Neuronal stem cell (in vitro differentiated cells): ENCODE measurements around the gene KRT34.
"Not testable (repeated sequence)": the region's sequence is repeated elsewhere in the genome, so short reads cannot be mapped to it uniquely, and the experiment has no call there.

ENCODE experiments used
- DNase-seq: peaks from one replicate; pipeline ENCODE4 v3.0.0-alpha.2; 2013; ENCODE audit warnings: low spot score
- H2AFZ ChIP-seq: one replicate; pipeline ENCODE4 v1.6.1; 2013; ENCODE audit warnings: mild to moderate bottlenecking, low read length, inconsistent platforms
- H2AK5ac ChIP-seq: 2 replicates; pipeline ENCODE4 v1.6.1; 2013; ENCODE audit warnings: low read depth, mild to moderate bottlenecking, inconsistent platforms, low read length, moderate library complexity, mixed read lengths
- H2BK120ac ChIP-seq: 2 replicates; pipeline ENCODE4 v1.6.1; 2013; ENCODE audit warnings: low read depth, mild to moderate bottlenecking, inconsistent platforms, low read length, moderate library complexity, mixed read lengths
- H2BK12ac ChIP-seq: one replicate; pipeline ENCODE4 v1.6.1; 2013; ENCODE audit warnings: low read length, inconsistent platforms
- H2BK15ac ChIP-seq: 2 replicates; pipeline ENCODE4 v1.6.1; 2013; ENCODE audit warnings: mild to moderate bottlenecking, low read length, inconsistent platforms, mixed read lengths
- H2BK5ac ChIP-seq: one replicate; pipeline ENCODE4 v1.6.1; 2013; ENCODE audit warnings: inconsistent platforms, mild to moderate bottlenecking, low read length, moderate library complexity
- H3K14ac ChIP-seq: one replicate; pipeline ENCODE4 v1.6.1; 2013; ENCODE audit warnings: low read length, inconsistent platforms
- H3K18ac ChIP-seq: 2 replicates; pipeline ENCODE4 v1.6.1; 2013; ENCODE audit warnings: low read length, inconsistent platforms
- H3K23ac ChIP-seq: 2 replicates; pipeline ENCODE4 v1.6.1; 2013; ENCODE audit warnings: low read depth, mild to moderate bottlenecking, mixed read lengths, low read length, inconsistent platforms; ENCODE audit not compliant: poor library complexity
- H3K27ac ChIP-seq: replicated peaks from 3 replicates; pipeline ENCODE4 v1.5.1; 2013; ENCODE audit warnings: low read length, inconsistent platforms
- H3K27me3 ChIP-seq, 3 experiments: 2 replicates each; pipeline ENCODE4 v1.6.1; 2013; ENCODE audit warnings: low read length in 3 of 3, mild to moderate bottlenecking in 2 of 3, inconsistent platforms in 1 of 3, low read depth in 1 of 3, mixed read lengths in 1 of 3, moderate library complexity in 1 of 3; ENCODE audit not compliant: control insufficient read depth in 3 of 3, insufficient read depth in 3 of 3
- H3K36me3 ChIP-seq, 2 donors: replicated peaks in 1 of 2; 2 replicates each; pipeline ENCODE4 v1.6.1; 2013; ENCODE audit warnings: low read length in 2 of 2; ENCODE audit not compliant: control insufficient read depth in 2 of 2, insufficient read depth in 2 of 2
- H3K4ac ChIP-seq: 2 replicates; pipeline ENCODE4 v1.6.1; 2013; ENCODE audit warnings: inconsistent platforms, mild to moderate bottlenecking, low read length, moderate library complexity
- H3K4me1 ChIP-seq, 2 donors: 1 replicate in 1 of 2; 2 replicates in 1 of 2; pipeline ENCODE4 v1.6.1; 2013; ENCODE audit warnings: low read length in 2 of 2, low read depth in 1 of 2; ENCODE audit not compliant: control insufficient read depth in 2 of 2, insufficient read depth in 1 of 2
- H3K4me2 ChIP-seq: one replicate; pipeline ENCODE4 v1.6.1; 2013; ENCODE audit warnings: mild to moderate bottlenecking, low read length, inconsistent platforms; ENCODE audit not compliant: insufficient read depth, poor library complexity, severe bottlenecking
- H3K4me3 ChIP-seq, 2 donors: 2 replicates each; pipeline ENCODE4 v1.5.1; 2013; ENCODE audit warnings: low read length in 2 of 2, mild to moderate bottlenecking in 2 of 2, inconsistent platforms in 1 of 2, moderate library complexity in 1 of 2
- H3K79me1 ChIP-seq: one replicate; pipeline ENCODE4 v1.6.1; 2013; ENCODE audit warnings: low read depth, mild to moderate bottlenecking, inconsistent platforms, low read length, moderate library complexity
- H3K9ac ChIP-seq: one replicate; pipeline ENCODE4 v1.6.1; 2013; ENCODE audit warnings: mild to moderate bottlenecking, low read depth, low read length, inconsistent platforms; ENCODE audit not compliant: poor library complexity
- H3K9me3 ChIP-seq, 2 donors: replicated peaks in 1 of 2; 2 replicates each; pipeline versions ENCODE3 to v1.6.1; 2013; ENCODE audit warnings: low read length in 2 of 2, mild to moderate bottlenecking in 2 of 2, inconsistent platforms in 1 of 2, low read depth in 1 of 2, mixed read lengths in 1 of 2, moderate library complexity in 1 of 2; ENCODE audit not compliant: control insufficient read depth in 2 of 2, insufficient read depth in 1 of 2
- H4K8ac ChIP-seq: one replicate; pipeline ENCODE4 v1.6.1; 2013; ENCODE audit warnings: low read depth, mild to moderate bottlenecking, inconsistent platforms, low read length, moderate library complexity
- H4K91ac ChIP-seq: one replicate; pipeline ENCODE4 v1.6.1; 2013; ENCODE audit warnings: low read length, low read depth, mild to moderate bottlenecking, inconsistent platforms; ENCODE audit not compliant: poor library complexity
- WGBS, 2 donors: extraction: QIAGEN DNeasy Blood & Tissue Kit; methylation state at CpG; one replicate each; pipeline ENCODE4 v1.1.7; 2013; ENCODE audit warnings: missing lambda C conversion rate in 2 of 2, mixed read lengths in 1 of 2; ENCODE audit not compliant: insufficient read length in 2 of 2, insufficient replicate concordance in 1 of 2; ENCODE audit errors: extremely low coverage in 2 of 2; 5-methylcytosine and 5-hydroxymethylcytosine counted together

Gene KRT34

GRCh38 chr17:41424111-41424635, 42.1 kb upstream of the KRT34 start, which contains the start of gene KRT37:
Gene KRT37 (minus strand): TSS chr17:41424585. CDS start chr17:41424523, 62 bp downstream.
- H3K14ac ChIP-seq, result no peak within 1 kb of the TSS
- no peaks in the 10 kb centered on the region for H3K9me3 ChIP-seq
- H2AK5ac ChIP-seq, result peak within 1 kb of the TSS; percentile 65
- H4K8ac ChIP-seq, result no peak within 1 kb of the TSS
- no peaks in the 10 kb centered on the region for H3K79me1 ChIP-seq
- H3K36me3 ChIP-seq, result no peaks in the 10 kb centered on the region
- no peak within 1 kb of the TSS for H3K27ac ChIP-seq
- DNase-seq, result no peak
- H2BK15ac ChIP-seq, result no peak within 1 kb of the TSS
- H2BK120ac ChIP-seq, result no peak within 1 kb of the TSS
- H3K23ac ChIP-seq, result no peak within 1 kb of the TSS
- H4K91ac ChIP-seq, result no peak within 1 kb of the TSS
- no peak within 1 kb of the TSS for H3K4ac ChIP-seq
- H3K4me2 ChIP-seq, result no peak within 1 kb of the TSS
- no peak within 1 kb of the TSS for H3K9ac ChIP-seq
- H3K4me3 ChIP-seq, result no peak within 1 kb of the TSS
- no peak within 1 kb of the TSS for H2AFZ ChIP-seq
- peaks cover 0 to 1% of the 10 kb centered on the region in 2 donors for H3K4me1 ChIP-seq
- H2BK12ac ChIP-seq, result no peak within 1 kb of the TSS
- H2BK5ac ChIP-seq, result peak within 1 kb of the TSS; percentile 31
- H3K18ac ChIP-seq, result peak within 1 kb of the TSS; percentile 32
- WGBS, 2 donors, result no CpG with 5 or more reads among the region's 13 CpGs
- H3K27me3 ChIP-seq, result peaks cover 0 to 5% (median 0%) of the 10 kb centered on the region in 3 experiments

GRCh38 chr17:41422586-41422985, 40.5 kb upstream of the KRT34 start:
- not testable (repeated sequence) for H3K18ac ChIP-seq, H3K4ac ChIP-seq, H3K36me3 ChIP-seq, H2AK5ac ChIP-seq, H4K8ac ChIP-seq, H2BK12ac ChIP-seq, H3K79me1 ChIP-seq, DNase-seq, H3K4me1 ChIP-seq, H2AFZ ChIP-seq, H2BK15ac ChIP-seq, H3K9ac ChIP-seq, H3K23ac ChIP-seq, H2BK120ac ChIP-seq, H3K4me3 ChIP-seq, H3K14ac ChIP-seq, H3K27ac ChIP-seq, H3K9me3 ChIP-seq, H3K27me3 ChIP-seq, H3K4me2 ChIP-seq, H2BK5ac ChIP-seq, H4K91ac ChIP-seq
- no CpG with 5 or more reads among the region's 11 CpGs for WGBS, 2 donors

- WGBS, 2 donors, result no CpG with 5 or more reads among the region's 4 CpGs
- no peak overlapping the region for H3K27ac ChIP-seq
Measured at GRCh38 chr17:41421617-41422016, 39.5 kb upstream of the KRT34 start.

GRCh38 chr17:41421116-41421515, 39.0 kb upstream of the KRT34 start:
- Histone ChIP-seq H3K14ac (no peak overlapping the region), H4K91ac (no peak overlapping the region), H3K36me3 (no peaks in the 10 kb centered on the region), H2AK5ac (no peak overlapping the region), H3K79me1 (no peaks in the 10 kb centered on the region), H3K4me2 (no peak overlapping the region), H3K4me3 (no peak overlapping the region), H3K23ac (no peak overlapping the region), H3K4ac (no peak overlapping the region), H3K27me3 (peaks cover 0 to 5% (median 0%) of the 10 kb centered on the region in 3 experiments), H2BK15ac (no peak overlapping the region), H2BK12ac (no peak overlapping the region), H3K27ac (no peak overlapping the region), H3K18ac (no peak overlapping the region), H4K8ac (no peak overlapping the region), H3K9ac (no peak overlapping the region), H2BK5ac (no peak overlapping the region), H2BK120ac (no peak overlapping the region), H3K4me1 (no peaks in the 10 kb centered on the region), H2AFZ (no peak overlapping the region), H3K9me3 (no peaks in the 10 kb centered on the region)
- no CpG with 5 or more reads among the region's 9 CpGs for WGBS, 2 donors
- no peak for DNase-seq

More at GRCh38 chr17:41421617-41422016, 39.5 kb upstream of the KRT34 start:
- H3K14ac ChIP-seq, result no peak overlapping the region
- no peak overlapping the region for H3K4me2 ChIP-seq
- no peak overlapping the region for H2BK5ac ChIP-seq
- H4K8ac ChIP-seq, result no peak overlapping the region
- H3K9me3 ChIP-seq, result no peaks in the 10 kb centered on the region
- H3K23ac ChIP-seq, result no peak overlapping the region
- H3K9ac ChIP-seq, result no peak overlapping the region
- no peak overlapping the region for H4K91ac ChIP-seq
- no peak for DNase-seq
- H3K4me1 ChIP-seq, result no peaks in the 10 kb centered on the region
- no peak overlapping the region for H3K4ac ChIP-seq
- no peak overlapping the region for H3K18ac ChIP-seq
- H3K36me3 ChIP-seq, result no peaks in the 10 kb centered on the region
- H3K27me3 ChIP-seq, result peaks cover 0 to 5% (median 0%) of the 10 kb centered on the region in 3 experiments
- no peaks in the 10 kb centered on the region for H3K79me1 ChIP-seq
- H2AFZ ChIP-seq, result no peak overlapping the region
- H2AK5ac ChIP-seq, result no peak overlapping the region
- H2BK12ac ChIP-seq, result no peak overlapping the region
- no peak overlapping the region for H3K4me3 ChIP-seq
- no peak overlapping the region for H2BK15ac ChIP-seq
- no peak overlapping the region for H2BK120ac ChIP-seq
